Esophagus squamous epithelium (tissue), 4 donors: ENCODE measurements around the gene CDH24.

Experiments
- CTCF ChIP-seq, 6 experiments: fragments of 450-650 bp in 4 of 6; fragments of 200-600 bp in 2 of 6; sonication (generic) in 2 of 6; IDR thresholded peaks; one replicate each; pipeline ENCODE4 v1.5.1; 2016 to 2019; ENCODE audit warnings: antibody characterized with exemption in 6 of 6, mild to moderate bottlenecking in 4 of 6, moderate library complexity in 4 of 6
- POLR2A ChIP-seq, 4 donors: fragments of 450-650 bp; IDR thresholded peaks; one replicate each; pipeline ENCODE4 v1.6.1; 2017; ENCODE audit warnings: antibody characterized with exemption in 4 of 4, mild to moderate bottlenecking in 4 of 4, moderate library complexity in 3 of 4

DNA sequence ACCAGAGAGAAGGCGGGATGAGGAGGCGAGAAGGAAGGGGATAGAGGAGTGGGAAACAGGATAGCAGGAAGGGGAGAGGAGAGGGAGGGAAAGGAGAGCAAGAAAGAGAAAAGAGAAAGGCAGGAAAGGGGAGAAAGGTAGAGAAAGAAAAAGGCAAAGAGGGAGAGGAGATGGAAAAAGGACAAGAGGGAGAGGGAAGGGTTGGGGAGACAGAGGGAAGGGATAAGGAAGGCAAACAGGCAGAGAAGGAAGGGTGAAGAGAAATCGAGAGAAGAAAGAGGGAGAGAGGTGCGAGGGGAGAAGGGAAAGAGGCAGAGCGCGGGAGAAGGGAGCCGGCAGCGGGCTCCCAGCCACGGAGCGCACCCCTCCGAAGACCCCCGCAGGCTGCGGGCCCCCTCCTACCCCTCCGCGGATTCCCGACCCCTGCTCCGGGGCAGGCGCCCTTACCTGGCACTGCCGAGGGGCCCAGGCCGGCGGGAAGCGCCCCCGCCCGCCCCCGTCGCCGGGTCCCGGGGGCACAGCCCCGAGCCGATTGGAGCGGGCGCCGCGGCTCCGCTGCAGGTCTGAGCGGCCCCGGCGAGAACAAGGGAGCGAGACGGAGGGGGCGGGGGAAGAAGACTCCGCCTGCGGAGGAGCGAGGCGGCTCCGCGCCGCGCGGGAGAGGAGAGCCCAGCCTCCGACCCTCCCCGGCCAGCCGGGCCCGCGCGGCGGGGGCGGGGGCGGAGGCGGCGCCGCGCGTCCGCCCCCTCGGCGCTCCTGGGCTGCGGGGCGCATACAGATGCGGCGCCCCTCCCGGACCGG, at the start of gene CDH24:
- TF ChIP-seq CTCF (IDR thresholded peaks at IDR 0.05) (no peak), POLR2A (IDR thresholded peaks at IDR 0.05) (peak in 1 of 4 donors; percentile 56)
